PFSK-1 (cell line): ENCODE results near the gene MTERF4.

Experiments used
- POLR2AphosphoS5 ChIP-seq: IDR thresholded peaks from 2 replicates; pipeline ENCODE4 v1.6.1; 2012; ENCODE audit warnings: low read depth, mild to moderate bottlenecking, control low read depth, low read length, moderate library complexity
- TAF1 ChIP-seq: IDR thresholded peaks from 2 replicates; pipeline ENCODE4 v1.6.1; 2012; ENCODE audit warnings: low read length, control low read depth, borderline replicate concordance; ENCODE audit not compliant: insufficient read depth
- TF ChIP-seq, protein P1 (sequence below), 2 experiments: IDR thresholded peaks; 2 replicates each; pipeline versions ENCODE4 v1.6.1 to v1.8.0; 2011 to 2012; ENCODE audit warnings: low read depth in 2 of 2, low read length in 2 of 2, control low read depth in 1 of 2, inconsistent platforms in 1 of 2, mild to moderate bottlenecking in 1 of 2, moderate library complexity in 1 of 2; ENCODE audit not compliant: insufficient read depth in 1 of 2

DNA sequence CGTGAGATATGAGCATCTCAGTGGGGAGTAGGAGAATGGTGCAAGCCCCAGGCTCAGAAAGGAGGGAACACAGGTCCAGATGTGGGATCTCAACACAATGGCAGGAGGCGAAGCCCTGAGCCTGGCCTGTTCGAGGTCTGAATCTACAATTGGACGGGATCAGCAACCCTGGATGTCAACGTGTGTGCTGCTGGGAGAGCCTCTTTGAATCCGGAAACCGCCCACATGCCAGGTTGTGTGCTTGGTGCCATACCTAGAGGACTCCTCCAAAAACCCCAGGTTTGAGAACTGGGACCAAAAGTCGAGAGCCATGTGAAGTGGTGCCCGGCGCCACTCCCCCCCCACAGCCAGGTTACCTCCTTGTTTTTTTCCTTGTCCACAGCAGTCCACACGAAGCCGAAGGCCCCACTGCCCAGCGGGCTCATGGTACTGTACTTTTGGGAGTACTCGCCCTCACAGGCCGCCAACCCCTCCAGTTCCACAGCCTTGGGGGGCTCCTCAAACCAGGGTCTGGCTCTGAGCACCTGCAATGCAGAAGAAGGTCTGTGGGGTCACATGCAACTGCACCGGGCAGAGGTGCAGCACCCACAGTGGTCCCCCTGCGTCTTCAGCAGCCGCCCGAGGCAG lies 20.4 kb upstream of the MTERF4 start:
- TF ChIP-seq TAF1: no peak
- TF ChIP-seq, protein P1, sequence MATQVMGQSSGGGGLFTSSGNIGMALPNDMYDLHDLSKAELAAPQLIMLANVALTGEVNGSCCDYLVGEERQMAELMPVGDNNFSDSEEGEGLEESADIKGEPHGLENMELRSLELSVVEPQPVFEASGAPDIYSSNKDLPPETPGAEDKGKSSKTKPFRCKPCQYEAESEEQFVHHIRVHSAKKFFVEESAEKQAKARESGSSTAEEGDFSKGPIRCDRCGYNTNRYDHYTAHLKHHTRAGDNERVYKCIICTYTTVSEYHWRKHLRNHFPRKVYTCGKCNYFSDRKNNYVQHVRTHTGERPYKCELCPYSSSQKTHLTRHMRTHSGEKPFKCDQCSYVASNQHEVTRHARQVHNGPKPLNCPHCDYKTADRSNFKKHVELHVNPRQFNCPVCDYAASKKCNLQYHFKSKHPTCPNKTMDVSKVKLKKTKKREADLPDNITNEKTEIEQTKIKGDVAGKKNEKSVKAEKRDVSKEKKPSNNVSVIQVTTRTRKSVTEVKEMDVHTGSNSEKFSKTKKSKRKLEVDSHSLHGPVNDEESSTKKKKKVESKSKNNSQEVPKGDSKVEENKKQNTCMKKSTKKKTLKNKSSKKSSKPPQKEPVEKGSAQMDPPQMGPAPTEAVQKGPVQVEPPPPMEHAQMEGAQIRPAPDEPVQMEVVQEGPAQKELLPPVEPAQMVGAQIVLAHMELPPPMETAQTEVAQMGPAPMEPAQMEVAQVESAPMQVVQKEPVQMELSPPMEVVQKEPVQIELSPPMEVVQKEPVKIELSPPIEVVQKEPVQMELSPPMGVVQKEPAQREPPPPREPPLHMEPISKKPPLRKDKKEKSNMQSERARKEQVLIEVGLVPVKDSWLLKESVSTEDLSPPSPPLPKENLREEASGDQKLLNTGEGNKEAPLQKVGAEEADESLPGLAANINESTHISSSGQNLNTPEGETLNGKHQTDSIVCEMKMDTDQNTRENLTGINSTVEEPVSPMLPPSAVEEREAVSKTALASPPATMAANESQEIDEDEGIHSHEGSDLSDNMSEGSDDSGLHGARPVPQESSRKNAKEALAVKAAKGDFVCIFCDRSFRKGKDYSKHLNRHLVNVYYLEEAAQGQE (IDR thresholded peaks at IDR 0.05; ENCODE audit: insufficient read depth in 1 of 2, low read depth in 2 of 2, low read length in 2 of 2): no peak
- no peak for TF ChIP-seq POLR2AphosphoS5
